ENCODE data around the gene TP53TG5. TPM values are rescaled to one million over a fixed set of nuclear protein-coding genes. Genes with fewer than 3 reads are reported as not detected.

TP53TG5 gene
- total RNA-seq, 4 donors from 2014 or later, result not detected

DNA sequence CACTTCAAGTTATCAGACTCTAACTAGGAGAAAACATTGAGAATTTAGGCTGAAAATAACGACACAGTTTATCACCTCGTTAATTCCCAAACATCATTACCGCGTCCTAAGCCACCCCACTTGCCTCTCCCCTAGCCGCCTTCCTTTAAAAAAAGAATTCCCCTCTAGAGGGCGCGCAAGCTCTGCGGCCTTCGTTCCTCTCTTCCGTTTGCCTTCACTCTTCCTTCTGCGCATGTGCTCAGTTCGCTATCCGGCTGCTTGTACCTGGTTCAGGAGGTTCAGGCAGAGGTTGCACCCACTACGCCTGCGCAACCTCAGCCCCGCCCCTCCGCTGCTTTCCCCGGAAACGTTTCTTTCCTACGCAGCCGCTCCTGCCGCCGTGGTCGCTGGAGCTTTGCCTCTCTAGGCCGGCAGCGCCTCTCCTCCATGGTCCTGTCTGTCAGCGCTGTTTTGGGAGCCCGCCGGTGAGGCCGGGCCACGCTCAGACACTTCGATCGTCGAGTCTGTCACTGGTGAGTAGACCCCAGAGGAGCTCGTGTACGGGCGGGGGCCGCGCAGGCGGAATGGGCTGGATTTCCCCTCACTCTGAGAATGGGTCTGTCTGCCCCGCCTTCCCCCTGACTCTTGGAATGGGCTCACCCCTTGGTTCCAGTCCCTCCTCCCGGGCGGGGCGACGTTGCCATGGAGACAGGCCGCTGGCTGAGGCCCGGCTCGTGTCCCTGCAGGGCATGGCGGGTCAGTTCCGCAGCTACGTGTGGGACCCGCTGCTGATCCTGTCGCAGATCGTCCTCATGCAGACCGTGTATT is 15.1 kb downstream of the TP53TG5 start, which contains the start of gene SYS1:
Gene SYS1 (plus strand): TSS at position 353 of the 807 bp plus-strand sequence. CDS start 376 bp downstream, at position 729.
- 0% methylated on average over 23 to 31 of the region's 55 CpGs for WGBS, 2 donors
- H3K4me1 ChIP-seq, result peaks cover 20 to 33% of the 10 kb centered on the region in 2 donors
- H3K27me3 ChIP-seq, result no peaks in the 10 kb centered on the region
- DNase-seq, result peak; percentile 98 to 99
- H3K36me3 ChIP-seq, result peaks cover 23 to 24% of the 10 kb centered on the region in 2 donors
- peak within 1 kb of the TSS; percentile 89 to 95 (median 89) for H3K27ac ChIP-seq
- intact Hi-C loops (cut with DNase I), result no loop called here
- H3K9me3 ChIP-seq, result no peaks in the 10 kb centered on the region
- H3K4me3 ChIP-seq (replicated peaks in 1 of 3), result peak within 1 kb of the TSS; percentile 37 to 55 (median 46)
- TF ChIP-seq, protein P1, sequence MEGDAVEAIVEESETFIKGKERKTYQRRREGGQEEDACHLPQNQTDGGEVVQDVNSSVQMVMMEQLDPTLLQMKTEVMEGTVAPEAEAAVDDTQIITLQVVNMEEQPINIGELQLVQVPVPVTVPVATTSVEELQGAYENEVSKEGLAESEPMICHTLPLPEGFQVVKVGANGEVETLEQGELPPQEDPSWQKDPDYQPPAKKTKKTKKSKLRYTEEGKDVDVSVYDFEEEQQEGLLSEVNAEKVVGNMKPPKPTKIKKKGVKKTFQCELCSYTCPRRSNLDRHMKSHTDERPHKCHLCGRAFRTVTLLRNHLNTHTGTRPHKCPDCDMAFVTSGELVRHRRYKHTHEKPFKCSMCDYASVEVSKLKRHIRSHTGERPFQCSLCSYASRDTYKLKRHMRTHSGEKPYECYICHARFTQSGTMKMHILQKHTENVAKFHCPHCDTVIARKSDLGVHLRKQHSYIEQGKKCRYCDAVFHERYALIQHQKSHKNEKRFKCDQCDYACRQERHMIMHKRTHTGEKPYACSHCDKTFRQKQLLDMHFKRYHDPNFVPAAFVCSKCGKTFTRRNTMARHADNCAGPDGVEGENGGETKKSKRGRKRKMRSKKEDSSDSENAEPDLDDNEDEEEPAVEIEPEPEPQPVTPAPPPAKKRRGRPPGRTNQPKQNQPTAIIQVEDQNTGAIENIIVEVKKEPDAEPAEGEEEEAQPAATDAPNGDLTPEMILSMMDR (IDR thresholded peaks at IDR 0.05), result peak; percentile 83 to 98 (median 87)
- peak; percentile 6 to 95 for TF ChIP-seq POLR2A (IDR thresholded peaks at IDR 0.05)

DNA sequence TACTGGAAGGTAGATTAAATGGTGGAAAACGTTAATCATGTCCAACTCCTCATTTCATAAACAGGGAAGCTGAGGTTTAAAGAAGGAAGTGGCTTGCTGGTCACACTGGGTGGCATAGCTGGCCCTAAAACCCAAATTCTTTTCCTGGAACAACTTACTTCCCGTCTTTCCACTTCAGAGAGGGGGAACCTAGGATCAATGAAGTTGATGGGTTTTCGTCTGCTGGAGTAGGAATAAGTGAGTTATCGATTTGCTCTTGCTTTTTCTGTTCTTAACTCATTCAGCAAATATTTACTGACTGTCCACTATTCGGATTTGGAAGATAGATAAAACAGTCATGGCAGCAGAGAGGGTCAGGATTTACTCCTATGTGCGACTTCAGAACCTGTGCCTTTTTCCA is 16.3 kb downstream of the TP53TG5 start:
- DNase-seq, result no peak
- intact Hi-C loops (cut with DNase I), result no loop called here
- TF ChIP-seq POLR2A (IDR thresholded peaks at IDR 0.05), result no peak
- TF ChIP-seq, protein P1 (IDR thresholded peaks at IDR 0.05), result no peak
- H3K27ac ChIP-seq, result no peak overlapping the region
- peaks cover 12 to 15% of the 10 kb centered on the region in 2 donors for H3K36me3 ChIP-seq
- WGBS, 2 donors, result 85% methylated on average over 6 of the region's 6 CpGs
- peaks cover 25 to 42% of the 10 kb centered on the region in 2 donors for H3K4me1 ChIP-seq
- no peak overlapping the region for H3K4me3 ChIP-seq (replicated peaks in 1 of 3)
- H3K9me3 ChIP-seq, result no peaks in the 10 kb centered on the region
- H3K27me3 ChIP-seq, result no peaks in the 10 kb centered on the region

DNA sequence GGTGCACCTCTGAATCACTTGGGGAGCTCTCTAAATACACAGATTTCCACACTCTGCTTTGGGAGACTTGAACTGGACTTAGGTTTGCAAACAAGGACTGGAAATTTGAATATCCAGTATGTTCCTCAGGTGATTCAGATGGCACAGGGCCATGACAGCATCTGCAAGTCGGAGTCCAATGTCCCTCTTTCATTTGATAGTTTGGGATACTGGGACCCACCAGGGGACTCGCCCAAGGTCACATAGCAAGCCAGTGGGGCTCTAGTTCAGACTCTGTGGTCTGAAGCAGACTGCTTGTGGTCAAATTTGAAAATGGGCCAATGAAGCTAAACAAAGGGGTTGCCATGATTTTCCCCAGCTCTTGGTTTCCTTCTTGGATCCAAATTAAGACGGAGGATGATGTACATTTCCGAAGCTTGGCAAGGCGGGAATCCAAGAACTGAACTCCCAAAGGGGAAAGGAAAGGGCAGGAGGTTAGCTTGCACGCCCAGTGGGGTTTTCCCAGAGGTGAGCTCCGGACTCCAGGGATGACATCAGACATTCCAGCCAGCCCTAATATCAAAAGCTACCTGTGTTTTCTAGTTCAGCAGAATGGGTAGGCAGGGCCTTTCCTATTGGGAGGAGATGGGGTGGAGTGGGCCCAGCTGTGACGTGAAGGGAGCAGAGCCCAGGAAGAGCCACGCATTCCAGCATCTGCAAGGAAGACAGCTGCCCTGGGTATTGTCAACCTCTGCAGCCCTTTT is 18.5 kb downstream of the TP53TG5 start:
- Histone ChIP-seq H3K9me3 (no peaks in the 10 kb centered on the region), H3K36me3 (no peaks in the 10 kb centered on the region), H3K4me1 (peaks cover 25 to 46% of the 10 kb centered on the region in 2 donors), H3K27me3 (no peaks in the 10 kb centered on the region), H3K4me3 (replicated peaks in 1 of 3) (no peak overlapping the region), H3K27ac (peak overlapping the region; percentile 37 to 82 (median 81))
- intact Hi-C loops (cut with DNase I), result no loop called here
- 66 to 82% methylated on average over 9 of the region's 9 CpGs for WGBS, 2 donors
- no peak for TF ChIP-seq POLR2A (IDR thresholded peaks at IDR 0.05)
- TF ChIP-seq, protein P1 (IDR thresholded peaks at IDR 0.05), result no peak
- no peak for DNase-seq

DNA sequence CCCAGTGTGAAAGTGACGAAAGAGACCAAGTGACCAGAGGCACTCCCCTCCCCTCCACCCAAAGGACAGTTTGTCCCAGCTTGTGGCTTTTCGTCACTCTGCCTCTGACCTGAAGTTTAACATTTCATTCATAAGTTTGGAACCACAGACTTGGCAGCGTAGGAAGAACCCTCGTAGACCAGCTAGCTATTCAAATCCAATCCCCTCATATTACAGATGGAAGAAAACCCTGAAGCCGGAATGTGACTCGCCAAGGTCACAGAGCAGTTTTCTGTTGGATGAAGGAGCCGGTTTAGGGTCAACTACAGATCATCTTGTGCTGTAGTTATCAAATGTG is 19.1 kb downstream of the TP53TG5 start:
- TF ChIP-seq, protein P1 (IDR thresholded peaks at IDR 0.05), result no peak
- TF ChIP-seq POLR2A (IDR thresholded peaks at IDR 0.05), result no peak
- peak overlapping the region; percentile 37 to 82 (median 81) for H3K27ac ChIP-seq
- DNase-seq, result no peak
- WGBS, 2 donors, result 90 to 91% methylated on average over 7 of the region's 7 CpGs
- no peaks in the 10 kb centered on the region for H3K36me3 ChIP-seq
- H3K4me1 ChIP-seq, result peaks cover 23 to 44% of the 10 kb centered on the region in 2 donors
- H3K27me3 ChIP-seq, result no peaks in the 10 kb centered on the region
- H3K4me3 ChIP-seq (replicated peaks in 1 of 3), result no peak overlapping the region
- no peaks in the 10 kb centered on the region for H3K9me3 ChIP-seq
- intact Hi-C loops (cut with DNase I), result no loop called here
